HG02938 (cell line): ENCODE results near the gene AGAP1.

Experiments
- ATAC-seq: cut with Tn5 transposase; IDR thresholded peaks from one replicate; pipeline ENCODE4 v1.9.1; 2021; ENCODE audit warnings: mild to moderate bottlenecking, moderate library complexity; ENCODE audit not compliant: unreplicated experiment

Gene AGAP1

GRCh38 chr2:235626658-235627057 lies 132.8 kb downstream of the AGAP1 start:
- ATAC-seq: no peak

DNA sequence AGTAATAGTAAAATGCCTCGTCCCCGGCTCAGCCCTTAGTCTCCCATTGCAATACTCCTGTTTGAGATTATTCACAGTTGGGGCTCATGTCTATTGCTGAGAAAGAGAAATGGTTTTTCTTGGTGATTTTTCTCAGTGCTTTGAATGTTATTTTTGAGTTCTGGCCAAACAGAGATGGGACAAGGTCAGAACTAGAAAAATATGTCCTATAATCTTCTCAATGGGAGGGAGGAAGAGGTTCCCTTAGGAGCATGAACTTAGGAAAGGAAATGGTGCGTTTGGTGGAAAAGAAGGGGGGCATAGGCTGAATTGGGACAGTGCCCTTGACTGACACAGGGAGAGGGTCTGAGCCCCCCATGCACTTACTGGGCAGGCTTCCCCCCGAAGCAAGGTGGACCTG lies 133.8 kb downstream of the AGAP1 start:
- no peak for ATAC-seq

GRCh38 chr2:235630718-235631296 lies 137.0 kb downstream of the AGAP1 start:
- no peak for ATAC-seq

DNA sequence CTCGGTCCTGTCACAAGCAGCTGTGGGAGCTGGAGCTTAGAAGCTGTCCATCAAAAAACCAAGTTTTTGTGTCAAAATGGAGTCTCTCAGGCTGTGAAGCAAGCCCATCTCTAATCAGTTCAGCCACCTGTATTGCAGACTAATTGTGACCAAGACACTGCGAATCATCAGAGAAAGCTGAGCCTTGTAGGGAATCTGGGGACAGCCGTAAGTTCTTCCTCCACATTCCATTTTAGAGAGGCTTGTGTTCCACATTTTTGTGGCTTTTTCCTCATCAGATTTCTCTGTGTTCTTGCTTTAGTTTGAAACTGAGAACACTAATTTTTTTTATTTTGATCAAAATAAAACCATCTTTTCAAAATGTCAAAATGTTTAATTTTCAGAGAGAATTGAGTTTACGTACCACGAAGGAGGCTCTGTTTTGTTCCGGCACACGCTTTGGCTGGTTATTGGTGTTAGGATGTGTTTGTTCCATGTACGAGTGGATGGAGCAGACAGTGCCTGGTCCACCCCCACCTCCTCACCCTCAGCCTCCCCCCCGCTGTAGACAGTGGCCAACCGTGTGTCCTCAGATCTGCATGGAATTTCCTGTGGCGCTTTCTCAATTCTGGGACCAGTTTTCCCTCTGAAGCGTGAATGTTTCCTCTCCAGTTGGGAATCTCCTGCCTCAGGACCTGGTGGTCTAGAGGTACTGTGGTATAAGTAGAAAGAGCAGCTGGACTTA lies 140.8 kb downstream of the AGAP1 start:
- no peak for ATAC-seq

DNA sequence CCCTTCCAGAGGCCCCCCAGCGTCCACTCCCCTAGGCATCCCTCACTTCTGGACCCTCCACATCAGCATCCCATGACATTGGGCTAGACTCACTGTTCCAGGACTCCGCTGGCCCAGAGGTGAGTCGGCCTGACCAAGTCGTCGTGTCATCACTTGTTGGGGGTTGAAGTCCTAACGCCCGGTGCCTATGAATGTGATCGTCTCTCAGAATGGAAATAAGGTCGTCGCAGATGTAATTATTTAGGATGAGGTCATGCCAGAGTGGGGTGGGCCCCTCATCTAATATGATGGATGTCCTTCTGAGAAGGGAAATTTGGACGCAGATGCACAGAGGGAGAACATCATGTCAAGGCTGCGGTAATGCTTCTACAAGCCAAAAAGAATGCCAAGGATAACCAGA lies 142.7 kb downstream of the AGAP1 start:
- ATAC-seq: no peak

DNA sequence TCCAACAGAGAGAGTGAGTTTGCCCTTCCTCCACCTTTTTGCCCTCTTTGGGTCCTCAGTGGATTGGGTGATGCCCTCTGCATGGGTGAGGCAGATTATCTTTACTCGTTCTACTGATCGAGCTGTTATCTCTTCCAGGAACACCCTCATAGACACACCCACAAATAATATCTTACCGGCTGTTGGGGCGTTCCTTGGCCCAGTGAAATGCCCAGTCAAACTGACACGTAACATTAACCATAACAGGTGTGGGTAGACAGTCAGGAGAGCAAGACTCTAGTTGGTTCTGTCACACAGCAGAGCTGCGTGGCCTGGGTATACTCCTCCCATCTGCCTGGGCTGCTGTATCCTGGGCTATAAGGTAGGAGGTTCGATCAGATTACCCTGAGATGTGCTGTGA lies 144.1 kb downstream of the AGAP1 start:
- ATAC-seq: no peak

DNA sequence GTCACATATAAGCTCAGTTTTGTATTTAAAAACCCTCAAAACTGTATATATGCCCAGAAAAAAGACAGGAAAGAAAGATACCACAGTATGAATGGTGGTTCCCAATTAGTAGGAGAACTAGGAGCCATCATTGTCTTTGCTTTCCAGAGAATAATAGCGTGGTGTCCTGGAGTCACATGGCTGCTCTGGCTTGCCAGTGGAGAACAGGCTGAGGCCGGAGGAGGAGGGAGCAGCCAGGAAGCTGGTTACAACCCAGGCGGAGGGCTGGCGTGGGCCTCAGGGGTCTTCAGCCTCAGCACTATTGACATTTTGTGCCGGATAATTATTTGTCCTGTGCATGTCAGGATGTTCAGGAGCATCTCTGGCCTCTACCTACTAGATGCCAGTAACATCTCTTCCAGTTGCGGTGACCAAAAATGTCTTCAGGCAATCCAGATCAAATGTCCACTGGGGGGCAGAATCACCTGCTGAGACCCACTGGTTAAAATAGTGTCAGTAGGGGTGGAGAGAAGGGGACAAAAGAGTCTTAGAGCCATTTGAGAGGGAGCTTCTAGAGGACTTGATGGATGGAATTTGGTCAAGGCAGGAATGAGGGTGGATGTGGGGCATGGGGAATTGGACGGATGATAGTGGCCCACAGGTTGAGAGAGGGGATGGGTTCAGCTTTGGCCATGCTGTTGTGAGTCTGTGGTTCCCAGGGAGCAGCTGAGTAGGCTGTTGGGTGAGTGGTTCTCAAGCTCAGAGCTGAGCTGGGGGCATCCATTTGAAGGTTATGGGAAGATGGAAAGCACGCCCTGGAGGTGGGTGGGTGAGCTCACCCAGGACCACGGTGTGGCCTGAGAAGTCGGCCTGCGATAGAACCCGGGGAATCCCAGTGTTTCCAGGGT lies 144.9 kb downstream of the AGAP1 start:
- ATAC-seq: no peak

DNA sequence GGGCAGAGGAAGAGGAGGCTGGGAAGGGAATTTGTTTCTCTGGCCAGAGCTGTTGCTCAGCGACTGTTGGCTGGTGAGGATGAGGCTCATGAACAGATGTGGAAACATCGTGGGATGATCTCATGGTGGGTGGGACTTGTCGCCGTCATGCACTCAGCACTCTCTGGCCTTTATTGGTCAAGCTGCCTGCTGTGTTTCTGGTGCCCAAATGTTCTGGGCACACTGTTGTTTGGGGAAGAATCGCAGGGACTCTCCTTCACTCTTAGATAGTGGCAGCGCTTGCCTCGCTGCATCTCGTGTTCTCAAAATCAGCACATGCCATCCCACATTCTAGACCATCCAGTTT lies 145.6 kb downstream of the AGAP1 start:
- no peak for ATAC-seq

- ATAC-seq: no peak
These were observed 146.0 kb downstream of the AGAP1 start for GRCh38 chr2:235639885-235640284.

- ATAC-seq: no peak
These were observed 146.5 kb downstream of the AGAP1 start for GRCh38 chr2:235640377-235640776.

- no peak for ATAC-seq
These were observed 147.3 kb downstream of the AGAP1 start for GRCh38 chr2:235640926-235641723.

GRCh38 chr2:235641956-235642355 lies 148.1 kb downstream of the AGAP1 start:
- ATAC-seq: no peak

GRCh38 chr2:235642446-235643098 lies 148.7 kb downstream of the AGAP1 start:
- ATAC-seq: no peak

DNA sequence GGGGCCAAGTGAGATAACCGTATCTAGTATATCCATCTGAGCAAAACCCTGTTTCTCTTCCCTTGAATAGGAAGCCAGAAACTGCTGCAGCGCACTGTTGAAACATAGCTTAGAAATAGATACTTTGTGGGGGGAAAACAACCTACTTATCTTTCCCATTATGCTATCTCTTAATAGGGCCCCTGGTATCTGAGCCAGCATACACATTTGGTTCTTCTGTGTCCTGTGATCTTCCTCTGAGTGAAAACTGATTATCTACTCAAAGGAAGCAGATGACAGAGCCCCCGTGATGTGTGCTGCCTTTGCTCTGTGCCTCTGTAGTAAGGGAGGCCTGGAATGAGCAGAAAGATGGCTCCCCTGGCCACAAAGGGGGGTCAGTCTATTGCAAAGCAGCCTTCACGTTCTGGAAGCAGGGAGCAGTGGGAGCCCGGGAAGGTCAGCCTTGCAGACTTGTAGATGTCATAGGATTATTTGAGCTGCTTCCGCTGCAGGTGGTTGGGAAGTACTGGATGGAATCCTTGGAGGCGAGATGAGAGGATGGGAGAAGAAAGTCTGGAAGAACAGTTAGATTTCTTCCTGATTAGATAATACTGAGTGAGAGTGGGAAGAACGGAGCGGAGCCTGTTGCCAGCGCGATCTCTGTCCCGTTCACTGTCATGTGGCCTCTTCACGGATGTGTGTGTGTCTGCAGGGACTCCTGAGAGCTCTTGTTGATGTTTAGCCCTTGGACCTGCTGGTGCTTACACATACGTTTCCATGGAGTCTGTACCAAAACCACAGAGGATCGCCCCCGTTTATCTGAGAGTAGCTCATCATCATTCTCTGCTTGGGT lies 150.1 kb downstream of the AGAP1 start:
- ATAC-seq: no peak

GRCh38 chr2:235647264-235647663 lies 153.4 kb downstream of the AGAP1 start:
- ATAC-seq: no peak

- no peak for ATAC-seq
These were observed 154.0 kb downstream of the AGAP1 start for GRCh38 chr2:235647877-235648276.

GRCh38 chr2:235649418-235649817 lies 155.6 kb downstream of the AGAP1 start:
- no peak for ATAC-seq

DNA sequence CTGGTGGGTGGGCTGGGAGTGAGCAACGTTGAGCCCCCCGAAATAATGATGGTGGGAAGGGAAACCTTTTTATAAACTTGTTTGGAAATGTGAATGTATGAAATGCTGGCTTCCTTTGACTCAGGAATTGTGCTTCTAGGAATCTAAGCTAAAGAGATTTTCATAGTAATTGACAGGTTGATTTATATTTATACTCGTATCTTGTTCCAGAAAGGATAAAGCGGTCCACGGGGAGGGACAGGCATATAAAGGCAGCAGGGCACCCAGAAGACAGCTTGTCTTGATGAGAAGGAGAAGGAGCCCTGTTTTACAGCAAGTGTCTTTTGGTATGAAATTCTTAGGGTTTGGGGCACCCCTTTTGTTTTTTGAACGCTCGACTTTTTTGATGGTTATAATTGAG lies 157.8 kb downstream of the AGAP1 start:
- no peak for ATAC-seq

GRCh38 chr2:235654103-235654813 lies 160.4 kb downstream of the AGAP1 start:
- no peak for ATAC-seq
